ENCODE measurements around the gene NACAD. TPM values are rescaled to one million over a fixed set of nuclear protein-coding genes. Genes with fewer than 3 reads are reported as not detected.

The NACAD gene
- total RNA-seq, 4 donors from 2014 or later, result 0.51 to 26.9 (median 5.4) TPM

- DNase-seq, result no peak
- Histone ChIP-seq H3K9me3 (no peaks in the 10 kb centered on the region), H3K4me3 (no peak overlapping the region), H3K27ac (no peak overlapping the region), H3K27me3 (no peaks in the 10 kb centered on the region), H3K4me1 (no peaks in the 10 kb centered on the region), H3K36me3 (no peaks in the 10 kb centered on the region)
- intact Hi-C loops (cut with DNase I; ENCODE audit: low total_unique reads), result no loop called here
- TF ChIP-seq CTCF (IDR thresholded peaks at IDR 0.05) (no peak), POLR2A (IDR thresholded peaks at IDR 0.05) (no peak)
These were observed 7.1 kb downstream of the NACAD start for GRCh38 chr7:45081670-45081974.

GRCh38 chr7:45080958-45081669 is 7.7 kb downstream of the NACAD start:
- intact Hi-C loops (cut with DNase I; ENCODE audit: low total_unique reads), result no loop called here
- no peak for DNase-seq

GRCh38 chr7:45080265-45080957 is 8.4 kb downstream of the NACAD start:
- Histone ChIP-seq H3K4me1 (no peaks in the 10 kb centered on the region), H3K27me3 (no peaks in the 10 kb centered on the region), H3K36me3 (no peaks in the 10 kb centered on the region), H3K4me3 (no peak overlapping the region), H3K27ac (no peak overlapping the region), H3K9me3 (no peaks in the 10 kb centered on the region)
- DNase-seq, result no peak
- intact Hi-C loops (cut with DNase I; ENCODE audit: low total_unique reads), result no loop called here
- TF ChIP-seq CTCF (IDR thresholded peaks at IDR 0.05), result no peak

More at GRCh38 chr7:45080958-45081669, 7.7 kb downstream of the NACAD start:
- Histone ChIP-seq H3K4me1 (no peaks in the 10 kb centered on the region), H3K36me3 (no peaks in the 10 kb centered on the region), H3K27ac (no peak overlapping the region), H3K27me3 (no peaks in the 10 kb centered on the region), H3K4me3 (no peak overlapping the region), H3K9me3 (no peaks in the 10 kb centered on the region)
- TF ChIP-seq CTCF (IDR thresholded peaks at IDR 0.05) (no peak), POLR2A (IDR thresholded peaks at IDR 0.05) (no peak)

- Histone ChIP-seq H3K27ac (no peak overlapping the region), H3K9me3 (no peaks in the 10 kb centered on the region), H3K36me3 (no peaks in the 10 kb centered on the region), H3K4me1 (no peaks in the 10 kb centered on the region), H3K27me3 (no peaks in the 10 kb centered on the region), H3K4me3 (no peak overlapping the region)
- TF ChIP-seq POLR2A (IDR thresholded peaks at IDR 0.05) (no peak), CTCF (IDR thresholded peaks at IDR 0.05) (no peak)
- intact Hi-C loops (cut with DNase I; ENCODE audit: low total_unique reads), result no loop called here
- no peak for DNase-seq
These were observed 10.6 kb downstream of the NACAD start for GRCh38 chr7:45078125-45078681.

- no peaks in the 10 kb centered on the region for H3K9me3 ChIP-seq
- H3K27ac ChIP-seq, result no peak overlapping the region
- TF ChIP-seq CTCF (IDR thresholded peaks at IDR 0.05) (no peak), POLR2A (IDR thresholded peaks at IDR 0.05) (no peak)
- DNase-seq, result no peak
- intact Hi-C loops (cut with DNase I; ENCODE audit: low total_unique reads), result no loop called here
- H3K36me3 ChIP-seq, result no peaks in the 10 kb centered on the region
- no peaks in the 10 kb centered on the region for H3K27me3 ChIP-seq
- no peaks in the 10 kb centered on the region for H3K4me1 ChIP-seq
- no peak overlapping the region for H3K4me3 ChIP-seq
These were observed 11.2 kb downstream of the NACAD start for GRCh38 chr7:45077579-45077978.

Data from uterus (tissue), 4 donors.